GM15510 (cell line): Measurements from ENCODE around the gene SCN2A.

ENCODE experiments used
- POLR2A ChIP-seq: IDR thresholded peaks from 3 replicates; pipeline ENCODE4 v1.6.1; 2011; ENCODE audit warnings: borderline replicate concordance; ENCODE audit not compliant: insufficient read length; ENCODE audit errors: extremely low read depth

Gene SCN2A

DNA sequence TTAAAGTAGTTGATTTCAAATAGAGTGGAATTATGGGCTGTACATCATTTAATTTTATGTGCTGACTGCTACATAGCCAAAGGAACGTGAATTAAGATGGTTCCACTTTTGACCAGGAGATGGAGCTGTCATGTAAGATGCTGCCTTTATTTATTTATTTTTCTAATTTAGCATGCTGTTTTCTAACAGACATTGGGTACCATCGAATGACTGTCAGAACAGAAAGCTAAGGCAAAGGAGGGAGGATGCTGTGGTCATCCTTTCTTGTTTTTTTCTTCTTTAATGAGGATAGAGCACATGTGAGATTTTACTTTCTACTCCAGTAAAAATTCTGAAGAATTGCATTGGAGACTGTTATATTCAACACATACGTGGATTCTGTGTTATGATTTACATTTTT is at the start of gene SCN2A:
TSS of gene SCN2A (plus strand) at position 185 of the 400 bp plus-strand sequence. CDS start 56,410 bp downstream, outside the sequence.
- TF ChIP-seq POLR2A: no peak

DNA sequence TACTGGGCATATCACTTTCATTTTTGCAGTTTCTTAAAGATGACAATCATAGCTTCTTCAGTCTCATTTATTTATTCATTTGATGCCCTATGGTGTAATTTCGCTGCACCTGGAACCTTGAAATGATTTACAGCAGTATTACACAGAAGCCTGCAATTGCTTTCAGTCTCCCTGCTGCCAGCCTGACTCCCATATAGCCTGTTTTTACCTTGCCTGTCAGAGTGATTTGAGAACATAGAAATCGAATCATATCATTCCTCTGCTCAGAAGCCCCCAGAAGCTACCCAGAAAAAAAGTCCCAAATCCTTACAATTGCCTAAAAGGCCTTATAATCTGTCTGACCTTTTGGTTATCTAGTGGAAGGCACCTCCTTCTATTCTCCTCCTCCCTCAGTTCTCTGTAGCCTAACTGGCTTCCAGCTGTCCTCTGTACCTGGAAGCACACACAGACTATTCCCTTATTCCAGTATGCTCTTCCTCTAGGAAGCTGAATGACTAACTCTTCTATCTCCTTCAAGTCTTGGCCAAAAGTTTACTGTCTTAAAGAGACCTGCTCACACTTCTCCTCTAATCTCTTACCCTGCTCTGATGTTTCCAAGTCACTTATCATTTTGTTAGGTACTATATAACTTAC is 48.0 kb upstream of the SCN2A start:
- no peak for TF ChIP-seq POLR2A

DNA sequence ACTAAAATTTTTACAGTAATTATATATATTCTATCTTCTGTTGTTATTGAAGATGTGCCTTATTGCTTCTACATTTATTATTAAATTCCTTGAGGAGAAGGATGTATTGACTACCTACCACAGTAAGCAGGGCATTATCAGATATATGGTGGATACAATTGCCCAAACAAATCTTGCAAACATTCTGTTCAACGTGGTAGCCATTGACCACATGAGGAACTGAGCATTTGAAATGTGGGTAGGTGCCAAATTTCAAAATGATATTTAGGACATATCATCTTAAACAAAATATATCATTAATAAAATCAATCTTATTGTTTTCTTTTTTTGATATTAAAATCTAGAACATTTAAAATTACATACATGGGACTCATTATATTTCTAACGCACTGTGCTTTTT is 46.5 kb upstream of the SCN2A start:
- no peak for TF ChIP-seq POLR2A

DNA sequence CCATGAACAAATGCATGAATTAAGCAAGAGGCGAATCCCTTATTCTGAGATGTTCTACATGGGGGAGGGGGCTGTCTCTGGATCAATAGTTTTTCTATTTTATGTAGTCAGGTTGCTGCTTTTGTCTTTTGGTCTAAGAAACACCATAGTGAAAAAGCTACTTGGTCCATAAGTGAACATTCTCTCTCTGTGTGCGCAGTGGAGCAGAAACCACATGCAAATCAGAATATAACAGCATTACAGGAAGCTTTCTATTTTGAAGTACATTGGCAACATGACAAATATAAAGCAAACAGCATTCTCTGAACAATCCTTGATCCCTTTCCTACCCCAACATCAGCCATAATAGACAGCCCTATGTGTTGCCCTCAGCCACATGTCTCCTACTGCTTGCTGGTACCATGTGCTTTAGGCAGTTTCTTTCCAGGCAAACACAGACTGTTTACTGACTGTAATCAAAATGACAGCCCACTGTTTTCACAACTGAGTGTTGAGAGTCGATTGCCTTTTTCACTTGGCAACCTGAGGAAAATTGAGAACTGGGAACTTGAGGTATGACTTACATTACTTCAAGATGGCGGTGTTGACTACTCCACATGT is 45.9 kb upstream of the SCN2A start:
- no peak for TF ChIP-seq POLR2A

DNA sequence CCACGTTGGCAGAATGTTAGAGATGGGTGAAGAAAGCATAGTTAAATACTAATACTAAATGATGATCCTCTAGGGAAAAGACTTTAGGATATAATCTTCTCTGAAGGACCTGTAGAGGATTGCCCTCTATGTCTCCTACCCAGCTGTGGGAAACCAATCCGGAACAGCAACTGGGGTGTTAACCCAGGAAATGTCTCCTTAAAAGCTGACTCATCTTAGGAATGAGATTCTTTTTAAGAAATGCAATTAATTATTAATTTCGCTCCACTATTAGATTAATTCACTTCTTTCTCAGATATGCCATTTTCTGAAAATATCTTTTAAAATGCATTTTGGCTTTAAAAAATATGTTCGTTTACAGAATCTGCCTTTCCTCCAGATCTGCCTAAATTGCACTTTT is 42.8 kb upstream of the SCN2A start:
- no peak for TF ChIP-seq POLR2A

DNA sequence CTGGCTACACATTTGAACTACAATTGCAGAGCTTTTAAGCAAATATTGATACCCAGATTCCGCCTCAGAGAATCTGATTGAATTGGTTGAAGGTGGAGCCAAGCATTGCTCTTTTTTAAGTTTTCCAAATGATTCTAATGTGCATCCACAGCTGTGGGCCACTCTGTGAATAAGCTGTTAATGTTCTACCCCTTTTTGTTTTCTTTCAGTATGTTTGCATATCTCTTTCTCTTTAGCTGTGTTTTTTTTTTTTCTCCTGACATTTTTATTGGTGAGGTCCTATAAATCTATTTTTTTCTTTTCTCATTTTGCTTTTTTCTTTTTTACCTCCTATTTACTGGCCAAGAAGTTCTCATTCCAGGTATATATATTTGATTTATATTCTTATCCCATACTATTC is 41.9 kb upstream of the SCN2A start:
- no peak for TF ChIP-seq POLR2A

DNA sequence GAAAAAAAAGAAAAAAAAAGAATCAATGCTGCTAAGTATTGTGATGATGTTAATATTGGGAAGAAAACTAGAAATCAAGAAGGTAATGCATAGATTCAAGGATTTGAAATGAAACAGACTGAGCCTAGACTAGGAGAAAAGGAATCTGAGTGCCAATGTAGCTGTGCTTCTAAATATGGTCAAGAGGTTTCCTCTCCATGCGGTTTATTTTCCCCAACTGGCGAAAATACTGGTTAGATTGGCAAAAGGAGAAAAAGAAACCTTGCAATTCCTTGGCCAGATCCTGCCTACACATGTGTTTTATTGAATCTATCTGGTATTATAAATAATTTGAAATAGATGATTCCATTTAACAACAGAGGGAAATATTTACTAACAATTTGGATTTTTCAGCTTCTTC is 41.0 kb upstream of the SCN2A start:
- no peak for TF ChIP-seq POLR2A

DNA sequence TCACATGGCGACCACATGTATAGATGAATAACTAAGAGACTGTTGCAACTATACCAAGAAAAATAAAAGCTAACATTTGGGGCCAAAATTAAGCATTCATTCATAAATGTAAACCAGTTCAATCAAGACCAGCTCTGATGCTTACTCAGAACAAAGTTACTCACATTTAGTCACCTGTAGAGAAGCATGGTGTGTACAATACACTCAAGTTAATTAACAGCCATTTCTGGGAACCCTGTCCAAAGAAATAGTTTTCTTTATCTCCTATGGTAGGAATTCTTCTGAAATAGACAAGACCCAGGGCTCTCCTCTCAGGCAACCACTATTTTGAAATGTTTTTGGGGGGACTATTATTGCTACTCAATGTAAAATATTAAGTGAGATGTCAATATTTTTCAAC is 37.0 kb upstream of the SCN2A start:
- no peak for TF ChIP-seq POLR2A

DNA sequence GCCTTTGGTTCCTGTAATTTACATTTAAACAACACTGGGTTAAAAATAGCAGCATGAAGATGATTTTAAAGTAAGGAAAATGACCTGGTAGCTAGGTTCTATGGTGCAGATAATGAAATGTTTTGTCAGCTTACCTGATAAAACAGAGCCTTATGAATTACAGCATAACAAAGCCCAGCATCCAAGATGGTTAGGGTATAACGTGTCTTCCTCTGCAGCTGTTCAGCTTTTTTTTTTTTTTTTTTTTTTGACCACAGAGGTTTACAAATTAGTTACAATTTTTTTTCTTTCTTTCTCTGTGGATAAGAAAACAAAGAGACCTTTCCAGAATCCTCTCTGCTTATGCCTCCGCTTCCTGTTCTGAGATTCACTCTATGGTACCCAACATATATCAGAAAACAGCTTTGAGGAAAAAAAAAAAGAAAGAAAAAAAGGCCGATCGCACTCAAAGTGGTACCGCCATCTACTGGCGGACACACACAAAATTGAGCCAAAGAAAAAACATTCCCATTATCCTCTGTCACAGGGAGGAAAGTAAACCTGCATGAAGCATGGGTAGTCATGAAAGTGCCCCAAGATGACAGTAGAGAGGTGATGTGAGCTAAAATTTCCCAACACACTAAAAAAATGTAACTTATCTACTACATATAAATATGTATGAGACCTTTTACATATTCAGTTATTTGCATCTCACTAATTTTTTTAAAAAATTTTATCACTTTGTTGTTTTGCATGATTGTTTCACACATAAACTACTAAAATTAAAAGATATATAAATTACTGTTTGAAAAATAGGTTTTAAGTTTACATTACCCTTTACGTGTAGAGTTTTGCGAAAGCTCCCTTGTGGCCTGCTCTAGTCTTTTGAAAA is 35.3 kb upstream of the SCN2A start, which contains the start of gene SCN3A:
TSS of gene SCN3A (minus strand) at position 362 of the 871 bp plus-strand sequence. CDS start 27,656 bp downstream, outside the sequence.
- no peak for TF ChIP-seq POLR2A

DNA sequence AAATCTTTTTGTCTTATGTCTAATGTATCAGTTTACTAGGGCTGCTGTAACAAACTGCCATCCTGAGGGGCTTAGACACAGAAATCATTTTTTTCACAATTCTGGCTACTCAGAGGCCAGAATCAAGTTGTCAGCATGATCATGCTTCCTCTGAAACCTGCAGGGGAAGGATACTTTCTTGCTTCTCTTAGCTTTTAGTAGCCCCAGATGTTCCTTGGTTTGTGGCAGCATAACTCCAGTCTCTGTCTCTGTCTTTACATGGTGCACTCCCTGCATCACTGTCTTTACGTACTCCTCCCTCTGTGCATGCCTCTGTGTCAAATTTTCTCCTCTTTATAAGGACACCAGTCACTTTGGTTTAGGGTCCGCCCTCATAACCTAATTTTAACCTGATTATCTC is 33.3 kb upstream of the SCN2A start:
- TF ChIP-seq POLR2A: no peak

DNA sequence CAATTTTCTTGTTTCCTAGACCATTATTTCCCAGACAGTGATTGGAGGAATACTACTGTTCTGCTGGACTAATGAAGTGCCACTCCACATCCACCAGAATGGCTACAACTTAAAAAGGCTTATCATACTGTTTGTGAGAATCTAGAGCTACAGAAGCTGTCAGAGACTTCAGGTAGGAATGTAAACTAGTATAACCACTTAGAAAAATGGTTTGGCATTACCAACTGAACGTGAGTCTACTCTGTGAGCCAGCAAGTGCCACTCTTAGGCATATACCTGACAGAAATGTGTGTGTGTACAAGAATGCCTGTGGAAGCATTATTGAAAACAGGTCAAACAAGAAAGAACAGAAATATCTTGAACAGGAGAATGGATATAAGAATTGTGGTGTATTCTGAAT is 31.1 kb upstream of the SCN2A start:
- no peak for TF ChIP-seq POLR2A

DNA sequence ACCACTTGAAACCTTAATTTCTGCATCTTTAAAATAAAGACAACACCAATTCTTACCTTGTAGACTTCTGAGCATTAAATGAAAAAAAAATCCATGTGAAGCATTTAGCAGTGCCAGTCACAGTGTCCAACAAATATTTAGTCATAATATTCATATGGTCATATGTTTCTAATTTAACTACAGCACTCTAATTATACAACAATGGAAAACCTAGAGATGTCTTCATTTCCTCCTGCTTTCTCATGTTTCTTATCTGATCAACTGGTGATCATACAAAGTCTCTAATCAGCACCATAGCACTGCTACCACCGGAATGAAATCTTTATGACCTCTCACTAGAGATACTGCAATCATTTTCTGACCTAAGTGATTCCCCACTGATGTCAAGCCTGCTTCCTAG is 25.1 kb upstream of the SCN2A start:
- TF ChIP-seq POLR2A: no peak

DNA sequence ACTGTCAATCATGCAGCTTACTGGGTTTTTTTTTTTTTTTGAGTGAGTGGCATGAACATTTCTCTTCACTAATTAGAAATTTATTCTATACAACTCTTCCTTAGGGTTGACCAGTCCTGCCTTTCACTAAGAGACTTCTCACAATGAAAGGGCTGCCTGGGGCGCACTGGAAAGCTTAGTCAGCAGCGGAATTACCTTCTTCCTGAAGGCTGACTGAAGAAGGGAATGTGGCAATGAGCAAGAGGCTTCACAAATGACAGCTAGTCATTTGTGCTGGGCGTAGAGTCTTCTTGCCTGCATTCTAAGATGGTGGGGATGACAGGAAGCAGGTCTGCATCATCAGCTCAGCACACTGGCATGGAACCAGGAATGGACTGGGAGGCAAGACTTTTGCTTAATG is 19.7 kb upstream of the SCN2A start:
- TF ChIP-seq POLR2A: no peak

DNA sequence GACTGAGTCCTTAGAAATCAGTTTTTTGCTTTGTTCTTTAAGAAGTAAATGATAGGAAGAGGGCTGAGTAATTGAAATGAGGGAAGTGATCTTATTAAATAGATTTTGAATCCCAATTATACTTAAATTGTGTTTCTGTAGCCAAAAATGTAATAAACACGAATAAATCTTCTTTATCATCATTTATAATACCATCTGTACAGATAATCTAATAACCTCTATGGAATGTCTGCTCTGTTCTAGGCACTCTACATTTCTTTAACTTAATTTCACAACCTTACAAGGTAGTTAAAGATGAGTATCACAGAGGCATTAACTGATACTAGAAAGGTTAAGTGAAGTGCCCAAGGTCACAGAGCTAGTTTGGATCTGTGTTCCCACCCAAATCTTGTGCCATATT is 14.3 kb upstream of the SCN2A start:
- no peak for TF ChIP-seq POLR2A

DNA sequence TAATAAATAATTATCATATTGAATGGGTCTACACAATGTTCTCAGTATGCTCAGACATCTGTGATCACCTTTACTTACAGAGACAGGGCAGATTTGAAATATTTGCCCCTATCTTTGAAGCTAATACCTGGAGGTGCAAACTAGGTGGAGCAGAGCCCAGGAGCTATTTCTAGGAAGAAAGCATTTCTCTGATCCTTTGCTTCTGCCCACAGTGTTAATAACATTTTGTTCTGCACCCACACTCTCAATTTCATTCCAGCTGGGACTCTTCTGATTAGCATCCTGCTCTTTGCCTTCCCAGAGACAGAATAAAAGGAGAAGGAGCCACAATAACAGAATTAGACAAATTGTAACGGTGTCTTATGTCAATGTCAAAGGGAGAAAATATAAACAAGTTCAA is 11.6 kb upstream of the SCN2A start:
- TF ChIP-seq POLR2A: no peak
